Lung (tissue), 12 donors: ENCODE data around the gene SDK1. TPM values are rescaled to one million over a fixed set of nuclear protein-coding genes. Genes with fewer than 3 reads are reported as not detected.

Source experiments
- ATAC-seq: fragments of 200-7000 bp; cut with Tn5 transposase; one replicate; pipeline ENCODE4 v1.9.1; 2020; ENCODE audit warnings: moderate number of reproducible peaks; ENCODE audit not compliant: insufficient read depth, low FRiP score
- DNase-seq, 3 donors: peaks; one replicate each; pipeline ENCODE4 v3.0.0-alpha.2; 2013 to 2017
- H3K27ac ChIP-seq, 2 donors: one replicate each; pipeline ENCODE4 v1.5.1; 2013; ENCODE audit warnings: mild to moderate bottlenecking in 2 of 2, moderate library complexity in 2 of 2, control low read depth in 1 of 2, inconsistent platforms in 1 of 2, low read depth in 1 of 2, low read length in 1 of 2
- H3K27me3 ChIP-seq, 3 donors: one replicate each; pipeline ENCODE4 v1.5.1; 2013; ENCODE audit warnings: low read length in 2 of 3; ENCODE audit not compliant: control insufficient read depth in 3 of 3, insufficient read depth in 3 of 3
- H3K36me3 ChIP-seq, 4 donors: one replicate each; pipeline ENCODE4 v1.5.1; 2013; ENCODE audit warnings: low read length in 4 of 4, mild to moderate bottlenecking in 1 of 4, moderate library complexity in 1 of 4; ENCODE audit not compliant: control insufficient read depth in 4 of 4, insufficient read depth in 4 of 4
- H3K4me1 ChIP-seq, 5 donors: one replicate each; pipeline ENCODE4 v1.5.1; 2013; ENCODE audit warnings: low read length in 5 of 5, mild to moderate bottlenecking in 2 of 5, moderate library complexity in 1 of 5; ENCODE audit not compliant: control insufficient read depth in 5 of 5, insufficient read depth in 5 of 5
- H3K4me3 ChIP-seq: one replicate; pipeline ENCODE4 v1.5.1; 2013; ENCODE audit warnings: mild to moderate bottlenecking, control low read depth, moderate library complexity
- H3K9ac ChIP-seq, 2 donors: one replicate each; pipeline ENCODE4 v1.5.1; 2013; ENCODE audit warnings: low read length in 2 of 2, control low read depth in 1 of 2; ENCODE audit not compliant: insufficient read depth in 1 of 2
- H3K9me3 ChIP-seq, 4 donors: one replicate each; pipeline ENCODE4 v1.5.1; 2013; ENCODE audit warnings: low read length in 3 of 4, mild to moderate bottlenecking in 1 of 4, moderate library complexity in 1 of 4; ENCODE audit not compliant: control insufficient read depth in 4 of 4, insufficient read depth in 3 of 4
- CTCF ChIP-seq: IDR thresholded peaks from 2 replicates; pipeline ENCODE4 v1.5.1; 2012; ENCODE audit warnings: mild to moderate bottlenecking; ENCODE audit errors: control extremely low read depth, extremely low read depth
- WGBS, 2 donors: extraction: QIAGEN DNeasy Blood & Tissue Kit; methylation state at CpG; one replicate each; pipeline ENCODE4 v1.1.7; 2013; 5-methylcytosine and 5-hydroxymethylcytosine counted together
- polyA plus RNA-seq, 2 donors: library from polyadenylated mRNA; stranded (reverse); fragments of 200-250 nt; gene quantifications; one replicate each; pipeline ENCODE4 v1.2.1, GENCODE V29; 2013
- total RNA-seq, 2 donors: library from RNA; depleted of rRNA in 1 of 2; stranded (reverse); fragments of >200 nt in 1 of 2; gene quantifications; one replicate each; pipeline ENCODE4 v1.2.1, GENCODE V29; 2014 to 2021
- donor health status: control.
- donor health status: control.
- donor health status: Bipolar disorder and iron deficiency.
- donor health status: healthy.
- donor health status: DM: yes; HTN: yes; CAD: no.

SDK1 gene
- total and polyA plus RNA-seq, 4 donors, result 3.7 to 30.1 (median 12.7) TPM

GRCh38 chr7:3630081-3630480, 329.0 kb downstream of the SDK1 start:
- no peak for DNase-seq
- TF ChIP-seq CTCF, result no peak
- ATAC-seq, result no peak

GRCh38 chr7:3634396-3634795, 333.3 kb downstream of the SDK1 start:
- Histone ChIP-seq H3K9me3 (peaks cover 0 to 3% (median 0%) of the 10 kb centered on the region in 4 donors), H3K4me3 (no peak overlapping the region), H3K4me1 (peaks cover 0 to 13% (median 0%) of the 10 kb centered on the region in 5 donors), H3K27ac (no peak overlapping the region), H3K9ac (no peak overlapping the region), H3K27me3 (no peaks in the 10 kb centered on the region), H3K36me3 (no peaks in the 10 kb centered on the region)
- DNase-seq (peak in 2 of 3 donors; percentile 35 to 47), ATAC-seq (no peak)
- TF ChIP-seq CTCF, result no peak

More at GRCh38 chr7:3630081-3630480, 329.0 kb downstream of the SDK1 start:
- peaks cover 0 to 3% (median 0%) of the 10 kb centered on the region in 4 donors for H3K9me3 ChIP-seq
- H3K27me3 ChIP-seq, result no peaks in the 10 kb centered on the region
- H3K4me1 ChIP-seq, result peaks cover 0 to 13% (median 0%) of the 10 kb centered on the region in 5 donors
- no peak overlapping the region for H3K4me3 ChIP-seq
- no peak overlapping the region for H3K9ac ChIP-seq
- no peaks in the 10 kb centered on the region for H3K36me3 ChIP-seq
- no peak overlapping the region for H3K27ac ChIP-seq

- no peak overlapping the region for H3K9ac ChIP-seq
- ATAC-seq (no peak), DNase-seq (no peak)
- no peak for TF ChIP-seq CTCF
- H3K4me3 ChIP-seq, result no peak overlapping the region
- H3K9me3 ChIP-seq, result no peaks in the 10 kb centered on the region
- H3K36me3 ChIP-seq, result no peaks in the 10 kb centered on the region
- WGBS, 2 donors, result 85% methylated on average over 6 of the region's 6 CpGs
- H3K27ac ChIP-seq, result no peak overlapping the region
- H3K4me1 ChIP-seq, result peaks cover 0 to 13% (median 0%) of the 10 kb centered on the region in 5 donors
- H3K27me3 ChIP-seq, result no peaks in the 10 kb centered on the region
These were observed 335.2 kb downstream of the SDK1 start for GRCh38 chr7:3636131-3636860.
